GM21737 (cell line): Measurements from ENCODE around the gene BFSP2.

Source experiments
- ATAC-seq: cut with Tn5 transposase; IDR thresholded peaks from one replicate; pipeline ENCODE4 v1.9.1; 2021; ENCODE audit warnings: mild to moderate bottlenecking, moderate library complexity; ENCODE audit not compliant: unreplicated experiment

BFSP2 gene

GRCh38 chr3:133413161-133414020 lies 13.5 kb downstream of the BFSP2 start:
- no peak for ATAC-seq

- no peak for ATAC-seq
Observed at GRCh38 chr3:133414021-133414392, 14.2 kb downstream of the BFSP2 start.

- ATAC-seq, result no peak
Observed at GRCh38 chr3:133418361-133418760, 18.5 kb downstream of the BFSP2 start.

GRCh38 chr3:133419151-133419909 lies 19.5 kb downstream of the BFSP2 start:
- no peak for ATAC-seq

- ATAC-seq, result no peak
Observed at GRCh38 chr3:133424937-133425869, 25.3 kb downstream of the BFSP2 start.

- no peak for ATAC-seq
Observed at GRCh38 chr3:133425898-133426297, 26.0 kb downstream of the BFSP2 start.

- ATAC-seq, result no peak
Observed at GRCh38 chr3:133426721-133427120, 26.9 kb downstream of the BFSP2 start.

GRCh38 chr3:133428552-133428951 lies 28.7 kb downstream of the BFSP2 start:
- no peak for ATAC-seq

GRCh38 chr3:133429063-133429462 lies 29.2 kb downstream of the BFSP2 start:
- no peak for ATAC-seq

GRCh38 chr3:133439563-133439962 lies 39.7 kb downstream of the BFSP2 start:
- no peak for ATAC-seq

GRCh38 chr3:133440652-133441051 lies 40.8 kb downstream of the BFSP2 start:
- ATAC-seq, result no peak

- peak; percentile 61 for ATAC-seq
Observed at GRCh38 chr3:133441867-133442270, 42.0 kb downstream of the BFSP2 start.

- no peak for ATAC-seq
Observed at GRCh38 chr3:133442518-133442917, 42.7 kb downstream of the BFSP2 start.

- ATAC-seq, result no peak
Observed at GRCh38 chr3:133443649-133444422, 44.0 kb downstream of the BFSP2 start.

- ATAC-seq, result no peak
Observed at GRCh38 chr3:133444423-133444774, 44.5 kb downstream of the BFSP2 start.

- ATAC-seq, result no peak
Observed at GRCh38 chr3:133445108-133445507, 45.3 kb downstream of the BFSP2 start.

GRCh38 chr3:133447750-133448477 lies 48.1 kb downstream of the BFSP2 start:
- no peak for ATAC-seq

GRCh38 chr3:133448478-133449122 lies 48.7 kb downstream of the BFSP2 start:
- ATAC-seq, result peak; percentile 89

- ATAC-seq, result no peak
Observed at GRCh38 chr3:133451309-133451708, 51.5 kb downstream of the BFSP2 start.
